ENCODE measurements around the gene ASB2. TPM values are rescaled to one million over a fixed set of nuclear protein-coding genes. Genes with fewer than 3 reads are reported as not detected.

Gene ASB2
- total RNA-seq, 2 donors from 2014 or later = 0.11 TPM; not detected in 1

- no peaks in the 10 kb centered on the region for H3K4me1 ChIP-seq (ENCODE audit: control insufficient read depth, insufficient read depth, low read length)
- H3K27ac Mint-ChIP-seq = no peak overlapping the region
- H3K27ac ChIP-seq (ENCODE audit: low read depth, low read length) = no peak overlapping the region
- H3K9me3 Mint-ChIP-seq = no peaks in the 10 kb centered on the region
- no peaks in the 10 kb centered on the region for H3K36me3 ChIP-seq (ENCODE audit: control insufficient read depth, insufficient read depth, low read length)
- WGBS, 2 experiments (ENCODE audit: insufficient coverage in 1 of 2, insufficient read length in 1 of 2) = 93 to 95% methylated on average over 6 to 10 of the region's 10 CpGs
- H3K4me1 Mint-ChIP-seq = peaks cover 3% of the 10 kb centered on the region
- no peaks in the 10 kb centered on the region for H3K36me3 Mint-ChIP-seq (ENCODE audit: low read depth)
- no peaks in the 10 kb centered on the region for H3K9me3 ChIP-seq (ENCODE audit: control insufficient read depth, low read length)
- H3K4me3 ChIP-seq (ENCODE audit: low read length) = no peak overlapping the region
- H3K9ac ChIP-seq (ENCODE audit: extremely low read depth, low read length, poor library complexity, severe bottlenecking) = no peak overlapping the region
- peaks cover 4% of the 10 kb centered on the region for H3K27me3 Mint-ChIP-seq (ENCODE audit: insufficient read depth)
- no peak for DNase-seq
- no peaks in the 10 kb centered on the region for H3K27me3 ChIP-seq (ENCODE audit: control insufficient read depth, insufficient read depth, low read length, poor library complexity, severe bottlenecking)
- TF ChIP-seq CTCF (conservative IDR thresholded peaks at IDR 0.05) = no peak
- H3K4me3 Mint-ChIP-seq = no peak overlapping the region
These were observed 12.1 kb downstream of the ASB2 start for GRCh38 chr14:93964281-93964680.

- 91 to 97% methylated on average over 4 of the region's 4 CpGs for WGBS, 2 experiments (ENCODE audit: insufficient coverage in 1 of 2, insufficient read length in 1 of 2)
- Histone ChIP-seq H3K27me3 (ENCODE audit: control insufficient read depth, insufficient read depth, low read length, poor library complexity, severe bottlenecking) (no peaks in the 10 kb centered on the region), H3K9me3 (ENCODE audit: control insufficient read depth, low read length) (no peaks in the 10 kb centered on the region), H3K4me3 (ENCODE audit: low read length) (no peak overlapping the region), H3K4me1 (ENCODE audit: control insufficient read depth, insufficient read depth, low read length) (no peaks in the 10 kb centered on the region), H3K27ac (ENCODE audit: low read depth, low read length) (no peak overlapping the region), H3K36me3 (ENCODE audit: control insufficient read depth, insufficient read depth, low read length) (no peaks in the 10 kb centered on the region), H3K9ac (ENCODE audit: extremely low read depth, low read length, poor library complexity, severe bottlenecking) (no peak overlapping the region)
- no peaks in the 10 kb centered on the region for H3K9me3 Mint-ChIP-seq
- no peak for TF ChIP-seq CTCF (conservative IDR thresholded peaks at IDR 0.05)
- peaks cover 3% of the 10 kb centered on the region for H3K4me1 Mint-ChIP-seq
- H3K4me3 Mint-ChIP-seq = no peak overlapping the region
- no peak overlapping the region for H3K27ac Mint-ChIP-seq
- H3K36me3 Mint-ChIP-seq (ENCODE audit: low read depth) = no peaks in the 10 kb centered on the region
- DNase-seq = no peak
- H3K27me3 Mint-ChIP-seq (ENCODE audit: insufficient read depth) = no peaks in the 10 kb centered on the region
These were observed 12.7 kb downstream of the ASB2 start for GRCh38 chr14:93963692-93964091.

DNA sequence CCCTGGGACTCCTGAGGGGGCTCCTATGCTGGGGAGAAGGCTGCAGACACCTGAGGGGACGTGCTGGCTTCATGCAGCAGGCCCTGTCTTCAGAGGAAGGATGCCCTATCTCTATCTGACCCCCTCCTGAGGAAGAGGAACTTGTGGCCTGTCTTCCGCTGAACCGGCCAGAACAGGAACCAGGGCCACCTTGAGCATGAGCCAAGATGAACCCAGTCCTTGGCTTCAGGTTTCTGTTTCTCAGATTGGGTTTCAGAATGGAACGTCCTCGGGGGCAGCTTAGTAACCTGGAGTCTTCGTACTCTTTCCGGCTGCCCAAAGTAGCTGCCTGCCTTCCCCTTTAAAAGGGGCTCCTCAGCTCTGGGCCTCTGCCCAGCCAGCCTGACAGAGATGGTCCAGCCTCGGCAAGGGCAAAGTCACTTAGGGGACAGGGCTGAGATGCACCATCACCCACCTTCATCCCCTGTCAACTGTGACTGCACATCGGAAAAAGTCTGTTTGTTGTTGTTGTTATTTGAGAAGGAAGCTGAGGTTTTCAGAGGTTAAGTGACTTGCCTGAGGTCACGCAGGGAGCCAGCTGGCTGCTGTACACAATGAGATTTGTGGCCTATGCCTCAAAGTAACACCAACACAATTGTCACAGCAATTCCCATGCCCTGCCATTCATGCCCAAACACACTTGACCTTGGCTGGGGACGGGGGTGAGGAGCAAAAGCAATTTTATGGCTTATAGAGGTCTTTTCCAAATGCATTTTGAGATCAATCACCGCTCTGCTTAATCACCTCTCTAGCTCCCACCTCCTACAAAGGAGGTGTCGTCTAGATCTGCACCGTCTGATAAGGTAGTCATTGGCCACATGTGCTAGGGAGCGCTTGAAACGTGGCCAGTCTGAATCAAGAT is 13.4 kb downstream of the ASB2 start:
- H3K27ac ChIP-seq (ENCODE audit: low read depth, low read length) = no peak overlapping the region
- no peak overlapping the region for H3K27ac Mint-ChIP-seq

More for the DNA sequence above, 13.4 kb downstream of the ASB2 start:
- WGBS, 2 experiments (ENCODE audit: insufficient coverage in 1 of 2, insufficient read length in 1 of 2) = 88 to 90% methylated on average over 8 to 16 of the region's 16 CpGs
- DNase-seq = no peak
- Histone ChIP-seq H3K36me3 (ENCODE audit: control insufficient read depth, insufficient read depth, low read length) (no peaks in the 10 kb centered on the region), H3K4me3 (ENCODE audit: low read length) (no peak overlapping the region), H3K27me3 (ENCODE audit: control insufficient read depth, insufficient read depth, low read length, poor library complexity, severe bottlenecking) (no peaks in the 10 kb centered on the region), H3K9ac (ENCODE audit: extremely low read depth, low read length, poor library complexity, severe bottlenecking) (no peak overlapping the region), H3K9me3 (ENCODE audit: control insufficient read depth, low read length) (no peaks in the 10 kb centered on the region), H3K4me1 (ENCODE audit: control insufficient read depth, insufficient read depth, low read length) (no peaks in the 10 kb centered on the region)
- Mint-ChIP-seq H3K27me3 (ENCODE audit: insufficient read depth) (no peaks in the 10 kb centered on the region), H3K4me3 (no peak overlapping the region), H3K9me3 (no peaks in the 10 kb centered on the region), H3K4me1 (peaks cover 3% of the 10 kb centered on the region), H3K36me3 (ENCODE audit: low read depth) (no peaks in the 10 kb centered on the region)
- no peak for TF ChIP-seq CTCF (conservative IDR thresholded peaks at IDR 0.05)
